ENCODE results near the gene ABCG4.

DNA sequence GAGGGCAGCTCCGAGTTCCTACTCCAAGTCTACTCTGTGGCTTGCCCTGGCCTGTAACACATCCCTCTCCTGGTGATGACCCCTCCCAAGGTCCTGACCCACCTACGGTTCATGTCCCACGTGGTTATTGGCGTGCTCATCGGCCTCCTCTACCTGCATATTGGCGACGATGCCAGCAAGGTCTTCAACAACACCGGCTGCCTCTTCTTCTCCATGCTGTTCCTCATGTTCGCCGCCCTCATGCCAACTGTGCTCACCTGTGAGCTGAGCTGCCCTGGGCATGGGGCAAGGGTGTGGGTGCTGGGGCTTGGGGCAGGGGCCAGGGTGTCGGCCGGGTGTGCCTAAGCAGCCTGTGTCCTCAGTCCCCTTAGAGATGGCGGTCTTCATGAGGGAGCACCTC is 9.6 kb downstream of the ABCG4 start:
- TF ChIP-seq, protein P1, sequence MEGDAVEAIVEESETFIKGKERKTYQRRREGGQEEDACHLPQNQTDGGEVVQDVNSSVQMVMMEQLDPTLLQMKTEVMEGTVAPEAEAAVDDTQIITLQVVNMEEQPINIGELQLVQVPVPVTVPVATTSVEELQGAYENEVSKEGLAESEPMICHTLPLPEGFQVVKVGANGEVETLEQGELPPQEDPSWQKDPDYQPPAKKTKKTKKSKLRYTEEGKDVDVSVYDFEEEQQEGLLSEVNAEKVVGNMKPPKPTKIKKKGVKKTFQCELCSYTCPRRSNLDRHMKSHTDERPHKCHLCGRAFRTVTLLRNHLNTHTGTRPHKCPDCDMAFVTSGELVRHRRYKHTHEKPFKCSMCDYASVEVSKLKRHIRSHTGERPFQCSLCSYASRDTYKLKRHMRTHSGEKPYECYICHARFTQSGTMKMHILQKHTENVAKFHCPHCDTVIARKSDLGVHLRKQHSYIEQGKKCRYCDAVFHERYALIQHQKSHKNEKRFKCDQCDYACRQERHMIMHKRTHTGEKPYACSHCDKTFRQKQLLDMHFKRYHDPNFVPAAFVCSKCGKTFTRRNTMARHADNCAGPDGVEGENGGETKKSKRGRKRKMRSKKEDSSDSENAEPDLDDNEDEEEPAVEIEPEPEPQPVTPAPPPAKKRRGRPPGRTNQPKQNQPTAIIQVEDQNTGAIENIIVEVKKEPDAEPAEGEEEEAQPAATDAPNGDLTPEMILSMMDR (IDR thresholded peaks at IDR 0.05) = no peak
- TF ChIP-seq POLR2AphosphoS5 (IDR thresholded peaks at IDR 0.05) = no peak
